GM12891 (cell line): Measurements from ENCODE around the gene GRM8.

Experiments used
- DNase-seq: peaks from one replicate; pipeline ENCODE4 v3.0.0; 2011; ENCODE audit warnings: low spot score; ENCODE audit not compliant: insufficient read length
- FAIRE-seq: peaks from 2 replicates; lab custom pipeline; 2011; peaks lifted over from hg19 to GRCh38; lab: Jason Lieb, UNC
- PAX5 ChIP-seq: IDR thresholded peaks from 2 replicates; pipeline ENCODE4 v1.6.1; 2011; ENCODE audit warnings: low read length, moderate library complexity, mild to moderate bottlenecking; ENCODE audit not compliant: insufficient read depth, severe bottlenecking
- POLR2A ChIP-seq: IDR thresholded peaks from 2 replicates; pipeline ENCODE4 v1.6.1; 2011; ENCODE audit warnings: low read depth, low read length, control low read depth
- POLR2AphosphoS5 ChIP-seq: IDR thresholded peaks from 2 replicates; pipeline ENCODE4 v1.6.1; 2011; ENCODE audit warnings: low read depth, low read length, control low read depth
- POU2F2 ChIP-seq: IDR thresholded peaks from 2 replicates; pipeline ENCODE4 v1.6.1; 2011; ENCODE audit warnings: low read depth, mild to moderate bottlenecking, control low read depth, low read length, moderate library complexity
- SPI1 ChIP-seq: IDR thresholded peaks from 2 replicates; pipeline ENCODE4 v1.6.1; 2011; ENCODE audit warnings: low read depth, low read length, control low read depth
- TAF1 ChIP-seq: IDR thresholded peaks from 2 replicates; pipeline ENCODE4 v1.6.1; 2011; ENCODE audit warnings: low read depth, low read length, control low read depth

GRM8 gene

DNA sequence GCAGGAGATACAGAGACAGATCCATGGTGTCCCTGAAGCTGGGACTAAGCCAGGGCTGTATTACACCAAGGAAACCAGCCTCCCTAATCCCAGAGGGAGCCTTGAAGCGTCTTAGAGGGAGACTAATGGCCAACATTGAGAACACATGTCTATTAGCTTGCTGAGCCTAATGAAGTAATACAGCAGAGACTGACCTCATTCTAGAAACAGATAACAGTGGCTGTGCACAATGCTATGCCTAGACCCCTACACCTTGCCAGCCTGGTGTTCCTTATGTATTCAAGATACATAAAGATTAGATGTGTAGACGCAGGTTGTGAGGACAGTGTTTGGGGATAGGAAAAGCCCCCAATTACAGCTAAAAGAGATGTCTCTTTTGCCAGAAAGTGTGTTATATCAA is 19.1 kb downstream of the GRM8 start:
- TF ChIP-seq POLR2A (no peak), POU2F2 (no peak), POLR2AphosphoS5 (no peak), SPI1 (no peak), PAX5 (no peak)
- FAIRE-seq: no peak
- DNase-seq: no peak

DNA sequence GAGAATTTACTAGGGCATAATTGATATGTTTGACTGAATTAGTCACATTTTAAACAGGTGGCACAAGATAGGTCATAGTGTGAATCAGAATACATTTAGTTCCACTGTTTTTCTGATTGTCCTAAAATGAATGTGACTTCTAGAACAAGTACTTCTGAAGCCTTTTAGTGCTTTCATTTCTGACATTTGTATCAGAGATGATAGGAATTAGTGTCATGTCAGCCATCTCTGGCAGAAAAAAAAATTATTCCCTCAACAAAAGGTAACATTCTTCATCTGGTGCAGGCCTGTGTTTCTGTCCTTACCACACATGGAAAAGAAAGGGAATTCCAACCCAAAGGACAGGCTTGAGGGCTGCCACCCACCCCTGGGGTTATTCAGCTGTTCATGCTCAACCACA is 21.3 kb downstream of the GRM8 start:
- no peak for DNase-seq
- no peak for TF ChIP-seq PAX5
- TF ChIP-seq TAF1: no peak
- TF ChIP-seq SPI1: no peak
- TF ChIP-seq POU2F2: no peak
- no peak for TF ChIP-seq POLR2A
- TF ChIP-seq POLR2AphosphoS5: no peak
- no peak for FAIRE-seq

DNA sequence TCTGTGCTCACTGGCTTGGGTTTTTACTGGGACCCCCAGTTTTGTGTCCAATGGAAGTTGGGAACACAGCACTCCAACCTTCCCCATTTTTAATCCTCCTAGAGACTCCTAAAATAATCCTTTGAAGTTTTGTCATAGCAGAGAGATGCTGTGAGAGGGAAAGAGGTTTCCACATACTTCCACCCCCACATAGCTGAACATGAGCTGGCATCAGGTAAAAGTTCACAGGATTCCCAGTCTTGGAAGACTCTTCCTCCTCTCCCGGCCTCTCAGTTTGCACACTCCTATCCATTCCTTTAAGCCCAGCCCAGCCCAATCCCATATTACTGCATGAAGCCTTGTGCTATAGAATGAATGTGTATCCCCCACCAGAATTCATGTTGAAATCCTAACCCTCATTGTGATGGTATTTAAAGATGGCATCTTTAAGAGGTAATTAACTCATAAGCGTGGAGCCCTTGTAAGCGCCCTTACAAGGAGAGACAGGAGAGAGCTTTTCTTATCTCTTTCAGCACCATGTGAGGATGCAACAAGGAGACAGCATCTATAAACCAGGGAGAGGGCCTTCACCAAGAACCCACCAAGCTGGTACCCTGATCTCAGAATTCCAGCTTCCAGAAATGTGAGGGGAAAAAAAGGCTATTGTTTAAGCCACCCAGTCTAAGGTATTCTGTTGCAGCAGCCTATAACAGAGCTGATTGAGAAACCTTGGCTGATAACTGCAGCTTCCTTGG is 22.4 kb downstream of the GRM8 start:
- DNase-seq (no peak), FAIRE-seq (no peak)
- TF ChIP-seq PAX5: no peak

DNA sequence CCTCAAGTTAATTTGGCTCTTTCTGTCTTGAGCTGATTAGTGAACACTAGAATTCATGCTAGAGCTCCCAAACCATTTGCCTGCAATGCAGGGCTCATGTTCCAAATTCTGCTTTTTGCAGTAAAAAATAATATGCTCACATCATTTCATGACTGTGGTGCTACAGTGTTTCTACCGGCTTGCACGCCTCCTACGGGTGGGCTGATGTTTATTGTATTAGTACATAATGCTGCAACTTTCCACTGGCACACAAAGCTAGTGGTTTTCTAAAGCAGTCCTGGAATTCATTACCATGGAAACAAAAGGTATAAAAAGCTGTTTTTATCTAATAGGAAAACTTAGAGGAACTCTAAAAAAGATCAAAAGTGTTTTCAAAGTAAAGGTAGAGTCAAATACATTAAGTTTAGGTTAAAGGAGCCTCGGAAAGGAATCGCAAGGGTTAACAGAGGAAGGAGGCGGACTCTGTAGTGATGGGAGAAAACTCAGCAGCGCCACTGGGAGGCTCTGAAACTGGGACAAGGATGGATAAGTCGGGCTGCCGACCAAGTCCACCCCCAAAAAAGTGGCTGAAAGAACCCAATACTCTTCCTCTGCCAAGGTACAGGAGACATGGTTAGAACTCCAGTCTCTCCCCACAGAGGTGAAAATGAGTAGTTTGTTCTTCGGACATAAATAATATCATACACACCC is 25.9 kb downstream of the GRM8 start:
- DNase-seq (no peak), FAIRE-seq (no peak)
- TF ChIP-seq PAX5 (no peak), POLR2AphosphoS5 (no peak), TAF1 (no peak), POU2F2 (no peak), SPI1 (no peak), POLR2A (no peak)

DNA sequence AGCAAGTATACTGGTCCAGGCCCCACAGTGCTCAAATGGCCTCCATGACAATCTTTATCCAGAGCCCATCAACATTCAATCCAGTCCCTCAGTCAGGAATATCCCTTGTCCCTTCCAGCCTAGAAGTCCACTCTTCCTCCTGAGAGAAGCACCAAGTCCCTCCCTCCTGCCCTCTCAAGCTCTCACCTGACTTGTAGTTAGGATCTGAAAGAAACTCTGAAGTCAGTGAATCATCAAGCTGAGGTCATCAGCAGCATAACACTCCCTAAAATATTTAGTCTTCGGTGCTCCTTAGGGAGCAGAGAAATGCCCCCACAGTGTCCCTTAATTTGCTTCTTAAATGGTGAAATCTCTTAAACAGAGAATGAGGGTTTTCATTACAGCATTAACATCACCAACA is 31.0 kb downstream of the GRM8 start:
- DNase-seq (no peak), FAIRE-seq (no peak)
- no peak for TF ChIP-seq POLR2A
- no peak for TF ChIP-seq TAF1
- TF ChIP-seq SPI1: no peak

DNA sequence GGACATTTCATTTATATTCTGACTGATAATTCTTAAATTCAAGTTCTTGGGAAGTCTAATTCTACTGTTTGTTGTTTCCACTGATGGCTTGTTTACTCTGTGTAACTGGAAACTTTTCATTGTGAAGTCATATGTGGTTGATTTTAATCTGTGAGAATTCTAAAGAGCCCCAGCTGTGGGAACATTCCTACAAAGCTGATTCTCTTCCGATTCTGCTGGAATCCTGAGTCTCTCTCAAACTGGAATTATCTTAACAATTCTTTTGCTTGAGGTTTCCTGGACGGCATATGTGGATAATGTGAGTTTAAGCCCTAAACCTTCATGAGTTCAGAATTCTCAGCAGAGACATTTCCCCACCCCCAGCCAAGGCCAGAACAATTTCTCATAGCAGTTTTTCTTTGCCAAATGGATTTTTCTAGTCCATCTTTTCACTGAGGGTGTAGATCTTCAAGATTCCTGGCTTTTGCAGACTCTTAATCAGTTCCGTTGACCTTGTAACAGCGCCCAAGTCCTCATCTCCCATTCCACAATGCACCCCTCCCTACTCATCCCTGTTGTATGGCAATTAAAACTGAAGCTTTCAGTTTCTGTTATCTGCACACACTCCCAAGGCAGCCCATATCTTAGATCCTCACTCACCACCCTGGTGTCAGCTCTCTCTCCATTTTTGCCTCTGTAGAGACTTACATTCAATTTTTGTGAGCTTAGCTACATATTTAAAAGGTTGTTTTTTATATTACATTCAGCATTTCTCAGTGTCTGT is 37.6 kb downstream of the GRM8 start:
- TF ChIP-seq POLR2A (no peak), POLR2AphosphoS5 (no peak), PAX5 (no peak)
- no peak for DNase-seq
- FAIRE-seq: no peak

DNA sequence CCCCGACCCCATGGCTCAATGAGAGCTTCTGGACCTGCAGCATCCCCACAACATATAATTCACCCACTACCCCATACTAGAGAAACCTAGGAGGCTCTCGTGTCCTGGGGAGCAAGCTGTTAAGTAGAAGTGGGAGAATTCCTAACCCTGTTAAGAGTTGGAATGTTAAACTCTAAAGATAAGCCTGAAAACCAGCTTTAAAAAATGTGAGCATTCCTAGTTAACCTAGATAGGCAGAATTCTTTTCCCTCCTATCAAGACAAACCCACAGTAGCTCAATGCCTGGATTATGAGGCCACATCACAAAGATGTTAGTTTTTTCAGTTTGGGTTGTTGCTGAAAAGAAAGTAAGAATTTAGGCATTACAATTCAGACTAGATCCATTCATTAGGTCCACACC is 42.9 kb downstream of the GRM8 start:
- TF ChIP-seq POU2F2 (no peak), POLR2A (no peak), POLR2AphosphoS5 (no peak), TAF1 (no peak), PAX5 (no peak), SPI1 (no peak)
- no peak for FAIRE-seq
- DNase-seq: no peak

DNA sequence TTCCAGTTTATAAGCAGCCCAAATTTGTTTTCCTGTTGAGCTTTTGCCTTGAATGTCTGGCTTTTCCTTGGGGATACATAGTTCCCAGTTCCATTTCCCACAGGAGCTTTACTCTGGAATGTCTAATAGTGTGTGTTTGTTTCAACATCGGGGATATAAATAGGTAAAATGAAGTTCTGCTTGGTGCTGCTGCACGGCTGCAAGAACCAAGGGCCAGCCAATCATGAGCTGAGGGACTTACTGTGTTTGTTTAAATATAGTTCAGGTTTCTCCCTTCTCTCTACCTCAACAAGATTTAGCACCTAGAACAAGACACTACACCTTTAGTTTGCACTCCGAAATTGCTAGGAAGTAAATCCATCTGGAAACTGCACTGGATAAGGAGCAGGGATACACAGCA is 43.9 kb downstream of the GRM8 start:
- DNase-seq: no peak
- FAIRE-seq: no peak
- TF ChIP-seq SPI1: no peak

DNA sequence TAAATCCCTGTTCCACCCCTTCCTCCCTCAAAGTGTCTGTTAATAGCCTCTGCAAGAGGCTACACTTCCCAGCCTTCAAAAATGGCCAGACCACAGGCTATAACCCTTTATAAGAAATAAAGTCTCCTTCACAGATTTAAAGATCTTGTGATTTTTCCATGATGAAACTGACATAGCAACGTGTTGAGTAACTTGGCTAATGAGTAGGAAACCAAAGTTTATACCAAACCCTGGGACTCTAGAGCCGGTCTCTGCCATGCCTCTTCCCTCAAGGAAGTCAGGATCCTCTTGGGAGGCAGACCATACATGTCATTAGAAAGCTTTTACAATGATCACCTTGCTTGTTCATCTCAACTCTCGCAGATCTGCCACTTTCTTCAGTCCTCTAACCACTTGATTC is 44.4 kb downstream of the GRM8 start:
- DNase-seq (no peak), FAIRE-seq (no peak)
- TF ChIP-seq POU2F2 (no peak), SPI1 (no peak), PAX5 (no peak), TAF1 (no peak), POLR2A (no peak), POLR2AphosphoS5 (no peak)

DNA sequence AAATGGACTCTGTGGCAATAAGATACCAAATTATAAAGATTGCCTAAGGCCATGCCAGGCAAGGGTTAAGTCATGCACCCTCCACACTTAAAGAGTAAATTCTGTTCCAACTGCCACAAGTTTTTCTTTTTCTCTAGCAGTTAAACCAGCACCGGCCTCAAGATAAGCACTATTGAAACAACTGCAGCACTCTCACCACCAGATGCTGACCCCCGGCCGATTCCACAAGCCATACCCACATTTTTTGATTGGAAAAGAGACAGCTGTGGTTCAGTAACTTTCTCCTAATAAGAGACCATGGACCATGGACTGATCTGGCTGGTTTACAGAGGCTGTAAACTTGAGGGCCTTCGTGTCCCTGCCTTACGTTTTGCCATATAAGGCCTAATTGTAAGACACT is 44.9 kb downstream of the GRM8 start:
- no peak for FAIRE-seq
- TF ChIP-seq SPI1: no peak
- no peak for TF ChIP-seq TAF1
- no peak for TF ChIP-seq POLR2A
- TF ChIP-seq PAX5: no peak
- TF ChIP-seq POLR2AphosphoS5: no peak
- TF ChIP-seq POU2F2: no peak

DNA sequence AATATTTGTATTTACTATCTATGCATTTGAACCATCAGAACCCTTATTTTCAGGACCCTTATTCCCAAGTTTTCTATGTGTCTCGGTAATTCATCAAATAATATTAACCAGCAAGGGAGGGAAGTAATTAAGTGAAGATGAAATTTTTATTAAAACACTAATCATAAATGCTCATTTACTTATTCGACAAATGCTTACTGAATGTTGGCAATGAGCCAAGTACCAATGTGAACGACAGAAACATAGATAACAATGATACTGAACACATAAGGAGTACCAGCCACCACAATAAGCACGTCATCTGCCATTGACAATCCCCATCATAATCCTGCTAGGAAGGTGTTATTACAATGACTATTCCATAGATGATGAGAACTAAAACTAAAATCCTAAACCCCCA is 45.5 kb downstream of the GRM8 start:
- DNase-seq (no peak), FAIRE-seq (no peak)
- TF ChIP-seq SPI1 (no peak), POLR2AphosphoS5 (no peak), TAF1 (no peak), POLR2A (no peak), PAX5 (no peak), POU2F2 (no peak)

More for the DNA sequence above, 44.9 kb downstream of the GRM8 start:
- no peak for DNase-seq
